DOHH2 (cell line): ENCODE data around the gene COMMD3.

ENCODE experiments used
- H3F3A ChIP-seq: fragments of 200-600 bp; sonication (generic), shearing (Covaris generic); 2 replicates; pipeline ENCODE4 v1.6.0; 2016; ENCODE audit warnings: antibody characterized with exemption, mild to moderate bottlenecking; ENCODE audit not compliant: control insufficient read depth, insufficient read depth
- H3K27ac ChIP-seq: fragments of 200-600 bp; sonication (generic); 2 replicates; pipeline ENCODE4 v1.5.1; 2014; ENCODE audit warnings: low read depth, mild to moderate bottlenecking, low read length, moderate library complexity
- H3K27me3 ChIP-seq: fragments of 200-600 bp; sonication (generic); 2 replicates; pipeline ENCODE4 v1.6.1; 2014; ENCODE audit warnings: mild to moderate bottlenecking, low read length, mixed read lengths; ENCODE audit not compliant: control insufficient read depth
- H3K36me3 ChIP-seq: fragments of 200-600 bp; sonication (generic); 2 replicates; pipeline ENCODE4 v1.6.1; 2014; ENCODE audit warnings: mild to moderate bottlenecking, low read length, moderate library complexity, mixed read lengths; ENCODE audit not compliant: control insufficient read depth
- H3K4me1 ChIP-seq: fragments of 200-600 bp; sonication (generic); 2 replicates; pipeline ENCODE4 v1.6.1; 2014; ENCODE audit warnings: mild to moderate bottlenecking, low read length, mixed read lengths; ENCODE audit not compliant: control insufficient read depth
- H3K4me2 ChIP-seq: fragments of 200-600 bp; sonication (generic); 2 replicates; pipeline ENCODE4 v1.6.0; 2014; ENCODE audit warnings: mild to moderate bottlenecking, low read length, moderate library complexity
- H3K4me3 ChIP-seq: fragments of 200-600 bp; sonication (generic); 2 replicates; pipeline ENCODE4 v1.5.1; 2014; ENCODE audit warnings: mild to moderate bottlenecking, low read length, mixed read lengths
- H3K79me2 ChIP-seq: fragments of 200-600 bp; sonication (generic); 2 replicates; pipeline ENCODE4 v1.6.1; 2014; ENCODE audit warnings: mild to moderate bottlenecking, low read length, mixed read lengths; ENCODE audit not compliant: control insufficient read depth
- H3K9me2 ChIP-seq: fragments of 200-600 bp; sonication (generic); replicated peaks from 2 replicates; pipeline ENCODE4 v1.6.1; 2014; ENCODE audit warnings: mild to moderate bottlenecking, low read length, mixed read lengths; ENCODE audit not compliant: control insufficient read depth
- H3K9me3 ChIP-seq: fragments of 200-600 bp; sonication (generic); 2 replicates; pipeline ENCODE4 v1.6.1; 2014; ENCODE audit warnings: antibody characterized with exemption, low read length, mixed read lengths; ENCODE audit not compliant: control insufficient read depth, insufficient read depth
- H4K20me1 ChIP-seq: fragments of 200-600 bp; sonication (generic); 2 replicates; pipeline ENCODE4 v1.6.0; 2014; ENCODE audit warnings: low read depth, mild to moderate bottlenecking, antibody characterized with exemption, low read length, moderate library complexity; ENCODE audit not compliant: control insufficient read depth, insufficient read depth
- EZH2phosphoT487 ChIP-seq: fragments of 200-600 bp; sonication (generic); IDR thresholded peaks from 2 replicates; pipeline ENCODE4 v1.6.1; 2017; ENCODE audit warnings: borderline replicate concordance, mild to moderate bottlenecking, antibody characterized with exemption, low read length, moderate library complexity, mixed read lengths
- TF ChIP-seq, protein P1 (sequence below): fragments of 200-600 bp; sonication (generic); IDR thresholded peaks from one replicate; pipeline ENCODE4 v1.5.1; 2014; ENCODE audit warnings: antibody characterized with exemption, mild to moderate bottlenecking, low read depth, low read length; ENCODE audit not compliant: poor library complexity, severe bottlenecking

Gene COMMD3

DNA sequence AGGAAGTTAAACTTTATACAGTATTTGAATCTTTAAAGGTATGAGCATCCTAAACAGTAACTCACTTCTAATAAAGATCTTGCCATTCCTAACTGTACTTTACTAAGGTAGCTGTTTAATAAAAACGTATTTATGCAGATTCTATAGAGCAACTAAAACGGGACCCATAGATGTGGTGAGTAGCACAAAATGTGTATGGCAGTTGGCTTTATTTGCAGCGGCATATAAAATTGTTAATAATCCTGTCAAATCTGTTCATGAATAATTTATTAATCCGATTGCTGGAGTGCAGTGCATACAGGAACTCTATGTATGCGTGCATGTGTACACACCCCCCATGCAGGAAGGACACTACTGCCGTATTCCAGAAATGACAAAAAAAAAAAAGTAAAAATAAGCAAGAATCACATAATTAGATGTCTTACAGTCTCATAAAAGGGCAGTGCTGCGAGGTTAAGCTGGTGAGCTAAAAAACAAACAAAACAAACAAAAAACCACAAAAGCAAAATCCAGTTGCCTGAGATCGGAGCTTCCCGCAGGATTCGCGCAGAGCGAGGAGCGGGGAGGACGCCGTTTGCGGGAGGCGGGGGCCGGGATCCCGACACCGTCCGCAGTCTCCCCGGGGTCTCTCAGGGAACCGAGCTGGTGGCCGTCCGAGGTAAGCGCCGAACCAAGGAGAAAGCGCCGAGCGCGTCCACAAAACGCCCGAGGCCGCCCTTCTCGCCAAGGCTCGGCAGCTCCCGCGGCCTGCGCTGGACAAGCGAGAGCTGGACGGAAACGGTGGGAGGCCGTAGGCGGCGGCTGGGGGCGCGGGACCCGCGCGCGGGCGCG lies 518 bp upstream of the COMMD3 start:
- peak overlapping the region; percentile 84 for H3K4me2 ChIP-seq
- H3K4me1 ChIP-seq: peaks cover 46% of the 10 kb centered on the region
- H3K27ac ChIP-seq: no peak overlapping the region
- H3K4me3 ChIP-seq: peak overlapping the region; percentile 84
- no peaks in the 10 kb centered on the region for H3K79me2 ChIP-seq
- peaks cover 2% of the 10 kb centered on the region; the same call in 1 of the 2 replicates for H3K36me3 ChIP-seq
- H3K9me3 ChIP-seq: no peaks in the 10 kb centered on the region
- TF ChIP-seq, protein P1, sequence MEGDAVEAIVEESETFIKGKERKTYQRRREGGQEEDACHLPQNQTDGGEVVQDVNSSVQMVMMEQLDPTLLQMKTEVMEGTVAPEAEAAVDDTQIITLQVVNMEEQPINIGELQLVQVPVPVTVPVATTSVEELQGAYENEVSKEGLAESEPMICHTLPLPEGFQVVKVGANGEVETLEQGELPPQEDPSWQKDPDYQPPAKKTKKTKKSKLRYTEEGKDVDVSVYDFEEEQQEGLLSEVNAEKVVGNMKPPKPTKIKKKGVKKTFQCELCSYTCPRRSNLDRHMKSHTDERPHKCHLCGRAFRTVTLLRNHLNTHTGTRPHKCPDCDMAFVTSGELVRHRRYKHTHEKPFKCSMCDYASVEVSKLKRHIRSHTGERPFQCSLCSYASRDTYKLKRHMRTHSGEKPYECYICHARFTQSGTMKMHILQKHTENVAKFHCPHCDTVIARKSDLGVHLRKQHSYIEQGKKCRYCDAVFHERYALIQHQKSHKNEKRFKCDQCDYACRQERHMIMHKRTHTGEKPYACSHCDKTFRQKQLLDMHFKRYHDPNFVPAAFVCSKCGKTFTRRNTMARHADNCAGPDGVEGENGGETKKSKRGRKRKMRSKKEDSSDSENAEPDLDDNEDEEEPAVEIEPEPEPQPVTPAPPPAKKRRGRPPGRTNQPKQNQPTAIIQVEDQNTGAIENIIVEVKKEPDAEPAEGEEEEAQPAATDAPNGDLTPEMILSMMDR: no peak
- no peak for TF ChIP-seq EZH2phosphoT487
- H4K20me1 ChIP-seq: peaks cover 10% of the 10 kb centered on the region; the same call in 1 of the 2 replicates
- H3K9me2 ChIP-seq: no peaks in the 10 kb centered on the region
- H3F3A ChIP-seq: peaks cover 38% of the 10 kb centered on the region
- H3K27me3 ChIP-seq: peaks cover 43% of the 10 kb centered on the region

DNA sequence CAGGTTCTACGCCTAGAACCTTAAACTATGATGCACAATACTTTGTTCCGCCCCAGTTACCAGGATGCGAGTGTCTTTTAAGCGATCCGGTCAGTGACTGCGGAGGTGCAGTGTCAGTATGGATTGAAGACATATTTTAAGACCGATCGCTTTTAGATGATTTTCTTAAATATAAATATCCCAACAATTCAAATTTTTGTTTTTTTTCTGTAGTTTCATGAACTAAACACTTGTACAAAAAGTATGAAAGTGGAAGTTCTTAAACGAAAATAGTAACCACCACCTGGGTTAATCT lies 835 bp downstream of the COMMD3 start:
- peaks cover 47% of the 10 kb centered on the region for H3K27me3 ChIP-seq
- H3K4me1 ChIP-seq: peaks cover 41% of the 10 kb centered on the region
- no peaks in the 10 kb centered on the region for H3K9me3 ChIP-seq
- H3K9me2 ChIP-seq: no peaks in the 10 kb centered on the region
- peaks cover 10% of the 10 kb centered on the region; the same call in 1 of the 2 replicates for H4K20me1 ChIP-seq
- peak overlapping the region; percentile 84 for H3K4me2 ChIP-seq
- no peak for TF ChIP-seq EZH2phosphoT487
- TF ChIP-seq, protein P1: no peak
- H3K79me2 ChIP-seq: no peaks in the 10 kb centered on the region
- H3K36me3 ChIP-seq: peaks cover 2% of the 10 kb centered on the region; the same call in 1 of the 2 replicates
- peaks cover 38% of the 10 kb centered on the region for H3F3A ChIP-seq
- peak overlapping the region; percentile 84 for H3K4me3 ChIP-seq
- peak overlapping the region; percentile 63 for H3K27ac ChIP-seq

DNA sequence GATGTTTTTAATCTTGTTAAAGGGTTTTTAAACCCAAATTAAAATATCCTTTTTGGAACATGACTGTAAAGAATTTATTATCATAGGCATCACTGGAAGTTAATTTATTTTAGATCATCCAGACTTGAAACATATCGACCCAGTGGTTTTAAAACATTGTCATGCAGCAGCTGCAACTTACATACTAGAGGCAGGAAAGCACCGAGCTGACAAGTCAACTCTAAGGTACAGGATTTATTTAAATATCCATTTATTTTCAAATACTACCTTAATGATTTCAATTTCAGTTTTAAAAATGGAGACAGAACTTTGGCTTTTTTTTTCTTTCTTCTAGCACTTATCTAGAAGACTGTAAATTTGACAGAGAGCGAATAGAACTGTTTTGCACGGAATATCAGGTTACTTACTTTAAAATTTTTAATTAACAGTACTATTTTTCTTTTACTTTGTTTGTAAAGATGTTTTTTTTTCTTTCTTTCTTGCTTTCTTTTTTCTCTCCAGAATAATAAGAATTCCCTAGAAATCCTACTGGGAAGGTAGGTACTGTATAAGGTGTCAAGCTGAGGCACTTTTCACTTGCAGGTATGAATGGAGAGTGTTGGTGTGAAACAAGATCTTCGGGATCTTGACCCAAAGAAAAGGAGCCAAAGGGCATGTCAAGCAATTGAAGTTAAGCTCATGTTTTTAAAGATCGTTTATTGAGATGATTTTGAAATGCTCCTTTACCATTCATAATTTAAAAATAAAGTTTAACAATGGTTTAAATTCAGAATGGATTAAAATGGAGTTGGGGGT lies 1.8 kb downstream of the COMMD3 start:
- no peaks in the 10 kb centered on the region for H3K9me3 ChIP-seq
- H3K27ac ChIP-seq: no peak overlapping the region
- no peaks in the 10 kb centered on the region for H3K9me2 ChIP-seq
- peaks cover 10% of the 10 kb centered on the region; the same call in 1 of the 2 replicates for H4K20me1 ChIP-seq
- H3F3A ChIP-seq: peaks cover 41% of the 10 kb centered on the region
- H3K79me2 ChIP-seq: no peaks in the 10 kb centered on the region
- peaks cover 2% of the 10 kb centered on the region; the same call in 1 of the 2 replicates for H3K36me3 ChIP-seq
- peaks cover 49% of the 10 kb centered on the region for H3K4me1 ChIP-seq
- H3K27me3 ChIP-seq: peaks cover 57% of the 10 kb centered on the region
- H3K4me2 ChIP-seq: peak overlapping the region; percentile 84
- H3K4me3 ChIP-seq: peak overlapping the region; percentile 84
- TF ChIP-seq EZH2phosphoT487: no peak
- TF ChIP-seq, protein P1: no peak
